Femur (tissue), 1 donor: ENCODE measurements around the gene SCN2B.

ENCODE experiments used
- DNase-seq: peaks from one replicate; pipeline ENCODE4 v3.0.0-alpha.2; 2017

The SCN2B gene

DNA sequence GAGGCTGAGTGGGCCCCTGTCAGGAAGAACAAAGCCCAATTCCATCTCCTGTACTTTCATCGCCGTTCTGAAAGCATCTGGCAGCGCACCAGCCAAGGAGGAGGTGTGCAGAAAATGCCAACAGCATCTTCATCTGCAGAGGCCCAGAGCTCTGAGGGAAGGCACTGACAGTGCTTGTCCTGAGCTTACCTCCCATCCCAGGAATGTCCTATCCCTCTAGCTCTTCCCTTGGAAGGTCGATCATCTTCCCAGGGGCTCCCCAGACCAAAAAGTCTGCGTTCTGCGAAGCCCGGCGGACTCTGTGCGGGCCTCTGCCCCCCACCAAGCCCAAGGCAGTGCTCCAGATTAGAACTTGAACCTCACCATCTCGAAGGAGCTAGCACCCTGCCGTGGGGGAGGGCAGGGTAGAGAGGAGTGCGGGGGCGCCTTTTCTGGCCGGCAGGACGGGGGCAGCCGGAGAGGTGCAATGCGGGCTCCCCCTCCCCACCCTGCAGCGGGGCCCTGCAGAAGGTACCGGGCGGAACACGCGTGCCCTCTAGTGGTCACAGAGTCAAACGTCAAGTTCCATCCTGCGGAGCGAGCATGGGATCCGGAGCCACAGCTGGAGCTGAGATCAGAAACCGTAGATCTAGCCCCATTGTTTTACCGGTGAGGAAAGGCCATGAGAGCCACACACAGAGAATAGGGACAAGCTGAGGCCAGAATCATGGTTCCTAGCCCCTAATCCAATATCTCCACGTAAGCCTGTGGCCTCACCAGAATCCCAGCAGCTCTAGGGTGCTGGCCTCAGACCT lies 5.0 kb downstream of the SCN2B start:
- DNase-seq, result peak; percentile 81

- no peak for DNase-seq
Observed at GRCh38 chr11:118170882-118171268, 5.6 kb downstream of the SCN2B start.

DNA sequence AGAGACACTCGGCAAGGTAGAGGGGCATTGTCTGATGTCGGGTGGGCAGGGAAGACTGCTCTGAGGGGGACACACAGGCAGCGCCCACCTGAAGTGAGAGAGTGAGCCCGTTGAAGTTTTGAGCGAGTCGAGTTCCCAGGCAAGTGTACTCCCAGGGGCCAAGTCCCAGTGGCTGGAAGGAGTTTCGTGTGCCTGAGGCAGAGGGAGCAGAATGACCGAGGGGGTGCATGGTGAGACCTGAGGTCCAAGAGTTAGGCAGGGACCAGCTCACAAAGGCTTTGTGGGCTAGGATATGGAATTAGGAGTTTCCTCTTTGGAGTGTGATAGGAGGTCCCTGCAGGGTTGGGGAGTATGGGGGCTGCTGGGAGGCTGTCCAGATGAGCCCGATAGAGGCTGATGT lies 6.2 kb downstream of the SCN2B start:
- no peak for DNase-seq

DNA sequence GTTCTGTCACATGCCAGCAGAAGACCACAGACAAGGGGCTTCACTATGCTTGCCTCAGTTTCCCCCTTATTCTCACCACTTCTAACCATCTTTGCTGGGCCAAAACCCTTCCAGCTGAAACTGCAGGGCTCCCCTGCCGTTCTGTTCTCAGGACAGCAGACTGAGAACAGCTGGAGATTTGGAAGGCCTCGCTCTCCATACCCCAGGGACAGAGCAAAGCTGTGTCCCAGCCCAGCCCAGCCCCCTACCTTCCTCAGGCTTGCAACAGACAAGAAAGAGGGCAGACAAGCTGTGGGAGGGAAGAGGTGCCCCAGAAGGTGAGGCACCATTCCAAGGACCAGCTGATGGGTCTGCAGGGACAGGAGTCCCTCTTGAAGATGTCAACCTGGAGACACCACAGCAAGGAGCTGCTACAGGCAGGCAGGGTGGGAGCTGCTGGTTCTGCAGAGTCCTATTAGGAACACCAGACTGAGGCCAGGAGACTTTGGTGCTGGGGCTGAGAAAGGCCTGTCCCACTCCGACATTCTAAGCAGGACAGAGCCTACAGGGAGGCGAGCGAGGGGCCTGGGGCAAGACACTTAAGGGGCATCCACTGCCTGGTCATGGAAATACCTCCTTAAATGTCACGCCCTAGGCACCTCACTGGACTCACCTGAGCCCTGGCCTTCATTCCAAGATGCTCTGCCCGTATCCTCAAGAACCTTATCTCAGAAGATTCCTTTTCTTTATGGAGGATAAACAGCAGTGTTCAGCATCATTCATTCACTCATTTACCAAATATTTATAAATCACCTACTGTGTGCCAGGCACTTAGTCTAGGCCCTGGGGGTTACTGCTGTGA lies 6.9 kb downstream of the SCN2B start:
- DNase-seq, result no peak

- no peak for DNase-seq
Observed at GRCh38 chr11:118168751-118169150, 7.7 kb downstream of the SCN2B start.

DNA sequence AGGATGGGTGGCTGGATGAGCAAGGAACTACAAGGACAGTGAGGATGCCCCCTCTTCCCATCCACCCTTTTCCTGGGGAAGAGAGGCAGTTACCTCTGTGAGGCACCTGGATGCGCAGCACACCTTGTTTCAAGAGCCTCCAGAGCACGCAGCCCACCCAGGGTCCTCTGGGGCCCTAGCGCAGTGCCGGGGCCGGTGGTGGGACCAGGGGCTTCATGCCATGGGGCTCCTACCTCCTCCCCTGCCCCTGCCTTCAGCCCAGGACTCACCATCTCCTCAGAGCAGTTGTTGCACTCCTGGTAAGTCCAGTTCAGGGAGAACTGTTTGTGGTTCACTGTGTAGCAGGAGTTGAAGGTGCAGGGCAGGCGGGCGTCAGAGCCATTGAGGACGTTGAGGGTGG lies 8.1 kb downstream of the SCN2B start:
- no peak for DNase-seq

GRCh38 chr11:118167906-118168305 lies 8.5 kb downstream of the SCN2B start:
- no peak for DNase-seq

GRCh38 chr11:118167253-118167652 lies 9.2 kb downstream of the SCN2B start:
- DNase-seq, result no peak

GRCh38 chr11:118166641-118167040 lies 9.8 kb downstream of the SCN2B start:
- no peak for DNase-seq

DNA sequence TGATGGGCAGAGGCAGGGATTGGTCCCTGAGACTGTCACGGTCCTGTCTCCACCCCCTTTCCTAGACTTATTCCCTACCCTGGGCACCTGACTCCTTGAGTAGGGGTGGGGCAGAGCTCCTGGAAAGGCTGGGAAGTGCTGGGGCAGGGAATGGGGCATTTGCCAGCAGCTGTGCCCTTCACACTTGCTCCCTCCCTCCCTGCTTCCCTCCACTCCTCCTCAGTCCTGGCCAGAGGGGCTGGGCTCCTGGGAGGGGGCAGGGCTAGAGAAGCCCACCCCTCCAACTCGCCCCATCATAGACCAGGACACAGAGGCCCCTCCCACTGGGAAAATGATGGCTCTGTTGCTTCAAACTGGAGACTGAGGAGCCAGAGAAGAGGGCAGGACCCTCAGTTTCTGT lies 11.6 kb downstream of the SCN2B start:
- no peak for DNase-seq

DNA sequence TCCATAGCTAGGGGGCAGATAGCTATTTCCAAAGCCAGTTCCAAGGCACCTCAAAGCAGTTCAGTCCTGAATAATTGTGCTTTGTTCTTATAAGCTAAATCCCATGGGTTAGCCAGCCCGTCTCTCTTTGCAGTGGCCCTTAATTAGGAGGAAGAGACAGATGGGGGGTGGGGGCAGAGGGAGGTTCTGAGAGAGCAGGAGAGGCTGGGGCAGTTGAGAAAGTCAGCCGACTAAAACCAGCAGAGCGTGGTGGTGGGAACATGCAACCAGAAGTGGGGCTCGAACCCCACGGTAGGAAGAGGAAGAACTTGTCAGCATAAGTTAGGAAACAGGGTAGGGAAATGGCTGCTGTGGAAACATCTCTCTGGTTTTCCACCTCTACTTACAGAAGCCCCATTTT lies 12.9 kb downstream of the SCN2B start:
- DNase-seq, result no peak

DNA sequence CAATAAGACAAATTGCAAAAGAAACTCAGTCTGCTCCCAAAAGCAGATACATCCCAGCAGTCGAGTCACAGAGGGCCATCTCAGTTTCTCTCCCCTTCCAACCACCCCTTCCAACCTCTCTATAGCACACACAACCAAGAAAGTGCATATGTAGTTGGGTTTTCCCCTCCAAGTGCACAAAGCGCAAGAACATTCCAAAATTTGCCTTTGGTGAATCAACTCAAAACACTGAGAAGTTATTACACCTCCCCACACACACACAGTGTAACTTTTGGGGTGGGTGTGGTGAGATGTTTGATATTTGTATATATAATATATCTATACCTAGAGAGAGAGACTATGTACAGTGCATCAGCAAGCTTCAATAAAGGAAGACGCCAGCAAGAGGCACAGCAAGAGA lies 13.6 kb downstream of the SCN2B start:
- no peak for DNase-seq

DNA sequence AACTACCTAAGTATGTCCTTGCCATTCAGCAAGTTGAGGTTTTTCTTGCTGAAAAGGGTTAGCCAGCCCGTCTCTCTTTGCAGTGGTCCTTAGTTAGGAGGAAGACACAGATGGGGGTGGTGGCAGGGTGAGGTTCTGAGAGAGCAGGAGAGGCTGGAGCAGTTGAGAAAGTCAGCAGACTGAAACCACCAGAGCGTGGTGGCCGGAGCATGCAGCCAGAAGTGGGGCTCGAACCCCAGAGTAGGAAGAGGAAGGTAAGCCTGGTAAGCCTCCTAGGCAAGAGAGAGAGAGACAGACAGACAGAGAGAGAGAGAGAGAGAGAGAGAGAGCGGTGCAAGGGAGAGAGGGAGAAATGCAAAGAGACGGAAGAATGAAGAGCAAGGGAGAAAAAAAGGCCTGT lies 14.7 kb downstream of the SCN2B start:
- no peak for DNase-seq

- DNase-seq, result no peak
Observed at GRCh38 chr11:118157186-118157895, 19.1 kb downstream of the SCN2B start.

DNA sequence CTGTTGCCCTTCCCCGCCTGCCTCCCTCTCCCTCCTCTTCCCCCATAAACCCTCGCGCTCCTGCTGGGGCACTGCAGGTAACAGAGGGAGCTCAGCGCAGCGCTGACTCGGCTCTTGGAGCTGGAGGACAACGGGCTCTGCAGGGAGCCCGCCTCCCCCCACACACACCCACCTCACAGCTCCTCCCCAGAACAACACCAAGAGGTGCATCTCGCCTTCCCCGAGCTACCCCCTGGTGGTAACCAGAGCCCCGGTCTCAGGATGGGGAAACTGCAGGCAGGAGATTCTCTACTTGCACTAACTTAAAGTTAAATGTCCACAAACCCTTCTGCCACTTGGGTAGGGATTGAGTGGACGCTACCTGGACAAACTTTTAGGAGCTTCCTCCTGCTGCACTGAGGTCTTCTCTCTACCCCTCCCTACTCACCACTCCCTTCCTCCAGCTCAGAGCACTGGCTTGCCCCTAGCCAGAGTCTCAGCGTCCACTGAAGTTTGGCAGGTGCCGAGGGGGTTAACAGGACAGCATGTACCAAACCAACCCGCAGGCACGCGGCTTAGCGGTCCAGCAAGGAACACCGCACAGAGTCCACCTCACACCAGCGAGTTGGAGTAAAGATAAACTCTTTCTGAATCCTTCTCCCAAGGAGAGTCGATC lies 19.8 kb downstream of the SCN2B start:
- no peak for DNase-seq

DNA sequence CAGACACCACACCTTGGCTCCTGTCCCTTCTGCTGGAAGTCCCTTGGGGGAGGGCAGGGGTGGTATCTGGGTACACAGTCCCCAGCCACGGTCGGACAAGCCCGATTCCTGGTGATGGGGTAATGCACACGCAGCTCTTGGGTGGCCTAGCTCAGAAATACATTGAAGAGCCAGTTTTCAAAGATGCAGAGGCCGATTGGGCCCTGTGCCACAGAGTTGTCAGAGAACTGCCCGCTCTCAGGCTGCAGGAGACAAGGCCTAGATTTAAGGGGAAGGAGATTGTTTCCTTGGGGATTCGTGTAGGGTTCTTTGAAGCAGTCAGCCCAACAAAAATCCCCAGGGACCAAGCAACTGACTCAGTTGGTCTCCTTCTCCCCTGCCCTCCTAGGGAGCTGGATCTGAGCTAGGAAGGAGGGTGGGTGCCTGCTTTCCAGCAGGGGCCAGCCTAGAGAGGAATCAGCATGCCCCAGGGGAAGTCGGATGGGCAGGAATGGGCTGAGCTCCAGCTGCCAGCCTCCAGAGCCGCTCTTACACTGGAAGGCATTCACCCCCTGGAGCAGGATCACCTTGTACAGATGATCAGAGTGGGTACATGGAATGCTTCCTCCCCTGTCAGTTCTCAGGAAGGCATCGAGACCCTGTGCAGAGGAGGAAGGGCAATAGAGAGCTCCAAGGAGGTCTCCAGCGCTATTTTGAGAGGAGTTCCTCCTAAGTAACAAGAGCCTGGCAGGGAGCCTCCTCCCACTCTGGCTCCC lies 20.5 kb downstream of the SCN2B start:
- DNase-seq, result no peak

- no peak for DNase-seq
Observed at GRCh38 chr11:118154641-118155040, 21.8 kb downstream of the SCN2B start.

- no peak for DNase-seq
Observed at GRCh38 chr11:118153976-118154375, 22.5 kb downstream of the SCN2B start.

- DNase-seq, result no peak
Observed at GRCh38 chr11:118153516-118153915, 22.9 kb downstream of the SCN2B start.

DNA sequence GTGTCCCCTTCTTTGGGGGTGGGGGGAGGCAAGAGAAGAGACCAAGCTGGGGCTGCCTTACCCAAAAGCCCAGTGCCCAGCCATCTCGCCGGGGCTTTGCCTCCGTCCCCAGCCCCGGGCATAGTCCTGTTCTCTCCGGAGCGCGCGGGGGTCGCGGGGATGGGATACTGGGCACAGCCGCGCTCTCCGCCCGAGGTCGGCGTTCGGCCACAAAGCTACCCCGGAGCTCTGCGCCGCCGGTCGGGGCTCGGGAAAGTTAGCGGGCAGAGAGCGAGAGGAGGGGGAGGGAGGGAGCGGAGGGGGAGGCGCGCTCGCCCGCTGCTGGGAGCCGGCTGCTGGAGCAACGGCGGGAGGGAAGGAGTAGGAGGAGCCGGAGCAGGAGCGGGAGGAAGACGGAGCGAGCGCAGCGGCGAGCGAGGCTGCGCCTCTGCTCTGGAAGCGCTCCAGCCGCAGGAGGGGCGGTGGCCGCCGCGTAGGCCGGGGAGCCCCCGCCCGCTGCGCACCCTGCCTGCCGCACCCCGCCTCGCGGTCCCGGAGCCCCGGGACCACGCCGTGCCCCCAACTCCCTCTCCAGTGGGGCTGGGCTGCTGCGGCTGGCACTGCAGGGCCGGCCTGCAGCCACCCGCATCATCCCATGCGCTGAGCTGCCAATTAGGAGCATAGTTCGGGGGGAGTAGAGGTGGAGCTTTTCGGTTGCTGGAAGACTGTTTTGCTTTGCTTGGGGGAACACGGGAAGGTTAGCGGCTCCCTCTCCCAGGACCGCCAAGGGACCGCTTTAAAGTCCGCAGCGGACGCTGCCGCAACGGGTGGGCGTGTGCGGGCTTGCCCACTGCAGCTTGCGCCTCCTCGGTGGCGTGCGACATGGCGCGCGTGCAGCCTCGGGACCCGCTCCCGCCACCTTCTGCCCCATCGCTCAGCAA lies 23.6 kb downstream of the SCN2B start, which contains the start of gene SCN4B:
SCN4B (minus strand) TSS at position 272 of the 920 bp plus-strand sequence; CDS start at position 122, 150 bp downstream.
- DNase-seq, result peak; percentile 85

DNA sequence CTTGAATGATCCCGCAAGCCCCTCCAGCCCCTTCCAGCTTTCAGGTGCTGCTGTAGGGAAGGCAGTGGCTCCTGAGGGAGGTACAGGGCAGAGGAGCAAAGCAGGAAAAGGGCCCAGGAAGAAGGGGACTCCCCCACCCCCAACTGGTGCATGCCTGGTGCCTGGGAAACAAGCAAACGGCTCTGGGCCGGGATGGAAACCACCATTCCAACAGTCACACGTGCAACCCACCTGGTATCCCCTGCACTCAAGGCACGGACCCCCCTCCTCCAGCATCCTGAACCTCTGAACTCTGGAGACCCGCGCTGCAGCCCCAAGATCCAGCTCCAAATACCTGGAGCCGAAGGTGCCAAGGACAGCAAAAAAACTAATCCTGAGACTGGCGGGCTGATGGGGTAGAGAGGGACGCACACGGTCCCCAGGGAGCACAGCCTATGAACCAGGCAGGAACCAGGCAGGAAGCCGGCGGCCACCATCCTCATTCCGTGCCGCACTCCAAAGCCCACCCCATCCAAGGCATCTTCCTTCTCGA lies 24.4 kb downstream of the SCN2B start:
- no peak for DNase-seq
